GM18508 (cell line): ENCODE measurements around the gene DKKL1.

Experiments
- ATAC-seq: cut with Tn5 transposase; IDR thresholded peaks from one replicate; pipeline ENCODE4 v1.9.1; 2021; ENCODE audit warnings: moderate number of reproducible peaks; ENCODE audit not compliant: insufficient read depth, unreplicated experiment

The DKKL1 gene

DNA sequence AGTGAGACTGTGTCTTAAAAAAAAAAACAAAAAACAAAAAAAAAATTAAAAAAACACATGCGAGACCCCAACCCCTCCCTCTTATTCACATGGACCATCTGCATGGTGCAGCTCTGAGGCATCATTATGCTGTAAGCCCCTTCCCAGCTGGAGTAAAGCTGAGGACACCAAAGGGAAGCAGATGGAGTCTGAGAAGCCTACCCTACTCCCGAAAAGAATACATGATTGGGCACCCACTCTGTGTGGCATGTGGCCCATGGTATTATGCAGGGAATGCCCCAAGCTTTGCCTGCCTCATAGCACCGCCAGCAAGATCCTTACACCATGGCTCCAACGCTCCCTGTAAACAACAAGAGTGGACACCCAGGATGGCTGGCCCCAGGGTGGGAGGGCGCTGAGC is 54.8 kb downstream of the DKKL1 start:
- ATAC-seq, result no peak

GRCh38 chr19:49419173-49419572 is 55.5 kb downstream of the DKKL1 start:
- no peak for ATAC-seq

DNA sequence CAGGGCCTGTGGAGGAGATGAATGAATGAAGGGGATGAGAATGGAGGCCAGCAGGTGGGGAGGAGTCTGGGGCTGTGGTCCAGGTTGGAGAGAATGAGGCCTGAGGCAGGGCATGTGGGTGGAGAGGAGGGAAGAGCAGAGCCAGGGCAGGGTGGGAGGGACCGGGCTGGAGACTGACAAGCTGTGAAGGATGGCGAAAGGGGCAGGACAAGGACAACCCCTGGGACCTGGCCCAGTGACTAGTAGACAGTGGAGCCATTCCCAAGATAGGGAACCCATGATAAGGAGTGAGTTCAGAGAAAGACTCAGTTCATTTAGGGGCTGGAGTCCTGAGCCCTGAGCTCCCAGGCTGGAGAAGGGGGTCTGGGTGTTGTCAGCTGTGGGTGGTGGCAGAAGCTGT is 56.5 kb downstream of the DKKL1 start:
- no peak for ATAC-seq

GRCh38 chr19:49421039-49421877 is 57.6 kb downstream of the DKKL1 start:
- ATAC-seq, result no peak

DNA sequence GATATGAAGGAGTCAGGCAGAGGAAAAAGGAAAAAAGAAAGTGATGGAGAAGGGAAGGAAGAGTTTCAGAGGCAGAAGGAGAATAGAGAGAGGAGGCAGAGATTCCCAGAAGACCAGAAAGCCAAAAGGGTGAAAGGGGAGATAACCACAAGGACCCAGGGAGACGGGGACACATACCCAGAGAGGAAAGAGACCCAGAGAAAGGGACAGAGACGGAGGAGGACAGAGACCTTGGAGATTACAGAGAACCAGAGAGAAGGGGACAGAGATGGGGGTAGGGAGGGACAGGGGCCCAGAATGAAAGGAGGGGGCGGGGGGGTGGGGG is 58.2 kb downstream of the DKKL1 start:
- ATAC-seq, result no peak

GRCh38 chr19:49422407-49423070 is 58.9 kb downstream of the DKKL1 start:
- ATAC-seq, result no peak

GRCh38 chr19:49423071-49423984 is 59.7 kb downstream of the DKKL1 start, which contains the start of gene PTH2:
PTH2 (minus strand) TSS chr19:49423441; CDS start chr19:49423339, 102 bp downstream.
- ATAC-seq, result no peak

DNA sequence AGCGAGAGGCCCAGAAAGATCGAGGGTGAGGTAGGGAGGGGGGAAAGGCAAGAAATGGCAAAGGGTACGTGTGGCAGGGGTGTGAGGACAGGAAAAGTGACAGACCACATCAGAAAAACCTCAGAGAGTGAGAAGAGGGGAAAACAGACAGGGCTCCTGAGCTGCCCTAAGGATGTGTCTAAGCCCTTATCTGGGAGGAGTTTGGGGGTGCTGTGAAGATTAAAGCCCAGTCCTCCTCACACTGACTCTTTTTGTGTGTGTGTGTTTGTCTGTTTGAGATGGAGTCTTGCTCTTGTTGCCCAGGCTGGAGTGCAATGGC is 60.3 kb downstream of the DKKL1 start:
- no peak for ATAC-seq
